Adipose tissue (tissue), 3 donors: ENCODE data around the gene GABRR3. TPM values are rescaled to one million over a fixed set of nuclear protein-coding genes. Genes with fewer than 3 reads are reported as not detected.

Experiments used
- H3K27ac ChIP-seq: one replicate; pipeline ENCODE4 v1.5.1; 2013; ENCODE audit warnings: low read depth, low read length
- WGBS, 3 donors: extraction: QIAGEN DNeasy Blood & Tissue Kit; methylation state at CpG; one replicate each; pipeline ENCODE4 v1.1.7; 2013; 5-methylcytosine and 5-hydroxymethylcytosine counted together
- polyA plus RNA-seq, 3 donors: library from polyadenylated mRNA; stranded (reverse); fragments of 200-250 nt; gene quantifications; one replicate each; pipeline ENCODE4 v1.2.3, GENCODE V29; 2013
- donor health status: healthy with polysubstance abuse.
- donor health status: Bipolar disorder and iron deficiency.
- donor health status: healthy.

GABRR3 gene
- polyA plus RNA-seq: not detected

GRCh38 chr3:98035208-98035607 is at the start of gene GABRR3:
Gene GABRR3, minus strand, starts transcription at chr3:98035315. Its CDS starts 328 bp downstream, at chr3:98034987.
- no peak within 1 kb of the TSS for H3K27ac ChIP-seq
- 20 to 75% (median 73%) methylated on average over 3 of the region's 3 CpGs for WGBS, 3 donors

GRCh38 chr3:98073486-98073885 is 38.4 kb upstream of the GABRR3 start:
- 23 to 44% (median 29%) methylated on average over 1 of the region's 1 CpG for WGBS, 3 donors
- no peak overlapping the region for H3K27ac ChIP-seq

- H3K27ac ChIP-seq: no peak overlapping the region
- 27 to 35% (median 32%) methylated on average over 2 of the region's 2 CpGs for WGBS, 3 donors
Measured at GRCh38 chr3:98070840-98071239, 35.7 kb upstream of the GABRR3 start.

- 25 to 56% (median 46%) methylated on average over 2 of the region's 2 CpGs for WGBS, 3 donors
Measured at GRCh38 chr3:98068824-98069223, 33.7 kb upstream of the GABRR3 start.

GRCh38 chr3:98058244-98058960 is 23.3 kb upstream of the GABRR3 start:
- 33 to 45% (median 36%) methylated on average over 7 of the region's 7 CpGs for WGBS, 3 donors
- no peak overlapping the region for H3K27ac ChIP-seq

More at GRCh38 chr3:98068824-98069223, 33.7 kb upstream of the GABRR3 start:
- no peak overlapping the region for H3K27ac ChIP-seq

- WGBS, 3 donors: 81 to 95% (median 90%) methylated on average over 1 of the region's 1 CpG
- no peak overlapping the region for H3K27ac ChIP-seq
Measured at GRCh38 chr3:98057631-98058030, 22.5 kb upstream of the GABRR3 start.

- H3K27ac ChIP-seq: no peak overlapping the region
Measured at GRCh38 chr3:98056035-98056434, 20.9 kb upstream of the GABRR3 start.

- H3K27ac ChIP-seq: no peak overlapping the region
- WGBS, 3 donors: 51 to 80% (median 56%) methylated on average over 1 of the region's 1 CpG
Measured at GRCh38 chr3:98049271-98049670, 14.2 kb upstream of the GABRR3 start.

GRCh38 chr3:98048586-98048985 is 13.5 kb upstream of the GABRR3 start:
- WGBS, 3 donors: 20 to 33% (median 29%) methylated on average over 1 of the region's 1 CpG

GRCh38 chr3:98041350-98041749 is 6.2 kb upstream of the GABRR3 start:
- 88 to 93% (median 93%) methylated on average over 1 of the region's 1 CpG for WGBS, 3 donors
- H3K27ac ChIP-seq: no peak overlapping the region

More at GRCh38 chr3:98048586-98048985, 13.5 kb upstream of the GABRR3 start:
- no peak overlapping the region for H3K27ac ChIP-seq

- WGBS, 3 donors: 13 to 15% (median 14%) methylated on average over 13 of the region's 13 CpGs
- no peak overlapping the region for H3K27ac ChIP-seq
Measured at GRCh38 chr3:98039322-98040024, 4.4 kb upstream of the GABRR3 start.

GRCh38 chr3:98038876-98039275 is 3.8 kb upstream of the GABRR3 start:
- WGBS, 3 donors: 71 to 78% (median 77%) methylated on average over 3 of the region's 3 CpGs
- no peak overlapping the region for H3K27ac ChIP-seq

- WGBS, 3 donors: 61 to 62% (median 61%) methylated on average over 3 of the region's 3 CpGs
- no peak overlapping the region for H3K27ac ChIP-seq
Measured at GRCh38 chr3:98038286-98038685, 3.2 kb upstream of the GABRR3 start.

- 51 to 61% (median 58%) methylated on average over 2 of the region's 2 CpGs for WGBS, 3 donors
Measured at GRCh38 chr3:98034486-98034885, 629 bp downstream of the GABRR3 start.

GRCh38 chr3:98034036-98034435 is 1.1 kb downstream of the GABRR3 start:
- no peak overlapping the region for H3K27ac ChIP-seq
- WGBS, 3 donors: 59 to 73% (median 65%) methylated on average over 2 of the region's 2 CpGs

More at GRCh38 chr3:98034486-98034885, 629 bp downstream of the GABRR3 start:
- no peak overlapping the region for H3K27ac ChIP-seq

- 43 to 56% (median 47%) methylated on average over 1 of the region's 1 CpG for WGBS, 3 donors
- no peak overlapping the region for H3K27ac ChIP-seq
Measured at GRCh38 chr3:98032904-98033303, 2.2 kb downstream of the GABRR3 start.

GRCh38 chr3:98032265-98032664 is 2.9 kb downstream of the GABRR3 start:
- WGBS, 3 donors: 14 to 68% (median 59%) methylated on average over 1 of the region's 1 CpG
- H3K27ac ChIP-seq: no peak overlapping the region

GRCh38 chr3:98029083-98029482 is 6.0 kb downstream of the GABRR3 start:
- 48 to 79% (median 49%) methylated on average over 2 of the region's 2 CpGs for WGBS, 3 donors
- no peak overlapping the region for H3K27ac ChIP-seq

- WGBS, 3 donors: 47 to 67% (median 60%) methylated on average over 1 of the region's 1 CpG
Measured at GRCh38 chr3:98027085-98027446, 8.0 kb downstream of the GABRR3 start.

More at GRCh38 chr3:98027085-98027446, 8.0 kb downstream of the GABRR3 start:
- no peak overlapping the region for H3K27ac ChIP-seq
